HK-2 (cell line): Measurements from ENCODE around the gene TMEM176A.

Source experiments
- DNase-seq: peaks from one replicate; pipeline ENCODE4 v3.0.0-alpha.2; 2018; ENCODE audit not compliant: unreplicated experiment

The TMEM176A gene

GRCh38 chr7:150848561-150849115 is 48.1 kb downstream of the TMEM176A start:
- DNase-seq, result no peak

- no peak for DNase-seq
Observed at GRCh38 chr7:150849204-150849775, 48.7 kb downstream of the TMEM176A start.

- DNase-seq, result no peak
Observed at GRCh38 chr7:150850273-150850672, 49.7 kb downstream of the TMEM176A start.

GRCh38 chr7:150851492-150852370 is 51.2 kb downstream of the TMEM176A start:
- DNase-seq, result no peak

- DNase-seq, result no peak
Observed at GRCh38 chr7:150852371-150852905, 51.9 kb downstream of the TMEM176A start, which contains the start of gene AOC1. Gene AOC1, plus strand, starts transcription at chr7:150852517. Its CDS starts 3,954 bp downstream, at chr7:150856471.

GRCh38 chr7:150854066-150855000 is 53.8 kb downstream of the TMEM176A start:
- DNase-seq, result no peak
